HS-5 (cell line): ENCODE measurements around the gene ACIN1.

ENCODE experiments used
- DNase-seq: peaks from one replicate; pipeline ENCODE4 v3.0.0-alpha.2; 2012; ENCODE audit warnings: low read depth

Gene ACIN1

DNA sequence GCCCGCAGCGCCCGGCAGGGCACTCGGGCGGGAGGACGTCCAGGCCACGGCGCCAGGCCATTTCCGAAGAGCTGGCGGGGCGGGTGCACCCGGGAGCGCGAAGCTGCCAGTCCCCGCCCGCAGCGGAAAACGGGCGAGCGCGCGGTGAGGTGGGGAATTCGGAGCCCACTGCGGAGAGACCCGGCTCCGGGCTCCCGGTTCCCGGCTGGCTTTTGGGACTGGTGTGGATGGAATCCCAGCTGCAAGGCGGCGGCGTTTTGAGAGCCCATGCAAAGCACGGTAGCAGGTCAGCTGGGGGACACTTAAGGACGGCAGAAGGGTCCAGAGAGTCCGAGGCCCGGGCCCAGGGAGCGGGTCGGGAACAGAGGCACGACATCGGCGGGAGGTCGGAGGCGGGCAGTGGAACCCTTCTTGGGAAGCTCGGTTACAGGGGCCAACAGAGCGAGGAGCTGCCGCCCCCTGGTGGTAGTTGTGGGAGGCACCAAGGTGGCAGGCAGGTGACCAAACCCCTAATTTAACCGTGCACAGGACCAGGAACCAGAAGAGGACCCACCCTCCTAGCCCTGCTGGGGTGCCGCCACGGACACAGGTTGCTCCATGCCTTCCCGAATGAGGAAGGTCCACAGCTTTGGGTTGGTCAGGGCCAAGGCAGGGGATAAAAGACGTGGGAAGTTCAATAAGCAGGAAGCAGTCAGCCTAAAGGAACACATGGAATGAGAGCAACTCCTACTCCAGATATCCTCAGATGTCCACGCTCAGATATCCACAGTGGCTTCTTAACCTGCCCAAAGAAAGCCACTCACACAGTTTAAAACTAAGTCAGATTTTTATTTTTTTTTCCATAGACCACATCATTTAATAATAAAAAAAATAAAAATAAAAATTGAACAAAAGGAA is 36.9 kb downstream of the ACIN1 start:
- peak; percentile 51 for DNase-seq

DNA sequence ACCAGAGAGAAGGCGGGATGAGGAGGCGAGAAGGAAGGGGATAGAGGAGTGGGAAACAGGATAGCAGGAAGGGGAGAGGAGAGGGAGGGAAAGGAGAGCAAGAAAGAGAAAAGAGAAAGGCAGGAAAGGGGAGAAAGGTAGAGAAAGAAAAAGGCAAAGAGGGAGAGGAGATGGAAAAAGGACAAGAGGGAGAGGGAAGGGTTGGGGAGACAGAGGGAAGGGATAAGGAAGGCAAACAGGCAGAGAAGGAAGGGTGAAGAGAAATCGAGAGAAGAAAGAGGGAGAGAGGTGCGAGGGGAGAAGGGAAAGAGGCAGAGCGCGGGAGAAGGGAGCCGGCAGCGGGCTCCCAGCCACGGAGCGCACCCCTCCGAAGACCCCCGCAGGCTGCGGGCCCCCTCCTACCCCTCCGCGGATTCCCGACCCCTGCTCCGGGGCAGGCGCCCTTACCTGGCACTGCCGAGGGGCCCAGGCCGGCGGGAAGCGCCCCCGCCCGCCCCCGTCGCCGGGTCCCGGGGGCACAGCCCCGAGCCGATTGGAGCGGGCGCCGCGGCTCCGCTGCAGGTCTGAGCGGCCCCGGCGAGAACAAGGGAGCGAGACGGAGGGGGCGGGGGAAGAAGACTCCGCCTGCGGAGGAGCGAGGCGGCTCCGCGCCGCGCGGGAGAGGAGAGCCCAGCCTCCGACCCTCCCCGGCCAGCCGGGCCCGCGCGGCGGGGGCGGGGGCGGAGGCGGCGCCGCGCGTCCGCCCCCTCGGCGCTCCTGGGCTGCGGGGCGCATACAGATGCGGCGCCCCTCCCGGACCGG is 37.8 kb downstream of the ACIN1 start, which contains the start of gene CDH24:
TSS of gene CDH24 (minus strand) at position 565 of the 801 bp plus-strand sequence. CDS start 1,787 bp downstream, outside the sequence.
- DNase-seq = no peak

DNA sequence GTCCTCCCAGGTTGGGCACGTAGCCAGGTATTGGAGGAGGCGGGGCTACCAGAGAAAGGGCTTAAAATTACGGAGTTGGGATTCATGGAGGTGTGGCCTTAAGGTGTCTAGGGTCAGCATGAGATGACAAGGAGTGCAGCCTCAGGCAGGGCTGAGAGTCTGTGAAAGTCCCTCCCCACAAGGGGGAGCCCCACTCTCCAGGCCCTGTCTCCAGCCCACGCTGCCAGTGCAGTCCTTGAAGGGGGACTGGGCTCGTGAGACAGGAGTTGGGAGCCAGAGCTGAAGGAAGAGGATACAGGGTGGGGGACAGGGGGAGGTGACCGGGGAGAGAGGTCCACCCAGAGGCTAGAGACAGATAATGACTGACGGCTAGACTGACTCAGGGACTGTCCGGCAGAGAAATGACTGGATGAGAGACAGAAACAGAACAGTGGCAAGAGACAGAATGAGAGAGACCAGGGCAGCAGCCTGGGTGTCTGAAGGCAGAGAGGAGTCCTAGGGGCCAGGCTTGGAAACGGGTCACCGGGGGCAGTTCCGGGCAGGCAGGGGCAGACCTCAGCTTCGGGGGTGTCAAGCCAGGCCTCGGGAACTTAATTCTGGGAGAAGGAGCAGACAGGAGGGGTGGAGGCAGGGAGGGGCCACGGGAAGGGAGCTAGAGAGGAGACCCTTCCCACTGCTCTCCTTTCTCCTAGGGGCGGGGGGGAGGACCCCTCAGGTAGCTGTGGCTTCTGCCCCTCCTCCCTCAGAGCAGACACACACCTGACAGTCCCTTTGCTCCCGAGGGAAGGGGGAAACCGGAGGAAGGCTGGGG is 38.6 kb downstream of the ACIN1 start:
- no peak for DNase-seq

DNA sequence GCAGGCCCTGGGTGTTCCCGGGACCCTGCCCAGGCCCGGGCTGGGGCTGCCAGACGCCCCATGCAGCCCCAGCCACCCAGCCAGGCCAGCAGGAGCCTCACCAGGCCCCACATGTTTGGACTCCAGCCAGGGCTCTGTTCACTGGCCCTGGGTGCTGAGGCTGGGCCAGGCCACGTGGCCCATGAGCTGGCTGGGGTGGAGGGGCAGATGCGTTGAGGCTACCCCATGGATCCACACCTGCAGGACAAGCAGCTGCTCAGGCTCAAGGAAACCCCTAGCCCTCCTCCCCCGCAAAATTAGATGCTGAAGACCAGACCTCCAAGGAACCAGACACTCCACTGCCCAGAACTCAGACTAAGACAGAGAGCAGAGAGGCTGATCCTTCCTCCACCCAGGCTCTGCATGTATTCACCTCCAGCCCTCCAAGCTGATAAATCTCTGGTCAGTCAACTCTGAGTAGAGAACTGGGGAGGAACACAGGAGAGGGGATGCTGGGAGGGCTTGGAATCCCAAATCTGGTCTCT is 39.3 kb downstream of the ACIN1 start:
- DNase-seq = no peak

DNA sequence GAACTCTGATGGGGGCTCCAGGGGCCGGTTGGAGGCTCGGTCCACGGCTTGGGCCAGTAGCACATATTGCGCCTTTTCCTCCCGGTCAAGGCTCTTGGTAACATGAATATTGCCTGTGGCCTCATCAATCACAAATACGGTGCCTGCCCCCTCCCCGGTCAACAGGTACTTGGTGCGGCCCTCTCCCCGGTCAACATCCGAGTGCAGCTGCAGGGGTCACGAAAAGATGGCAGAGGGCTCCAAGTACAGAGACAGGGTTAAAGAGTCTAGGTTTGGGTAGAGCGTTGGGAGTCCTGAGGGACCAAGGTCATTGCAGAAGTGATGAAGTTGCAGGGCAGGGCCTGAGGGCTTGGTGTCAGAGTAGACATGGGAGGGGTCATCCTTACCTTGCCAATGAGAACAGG is 39.8 kb downstream of the ACIN1 start:
- DNase-seq = no peak

DNA sequence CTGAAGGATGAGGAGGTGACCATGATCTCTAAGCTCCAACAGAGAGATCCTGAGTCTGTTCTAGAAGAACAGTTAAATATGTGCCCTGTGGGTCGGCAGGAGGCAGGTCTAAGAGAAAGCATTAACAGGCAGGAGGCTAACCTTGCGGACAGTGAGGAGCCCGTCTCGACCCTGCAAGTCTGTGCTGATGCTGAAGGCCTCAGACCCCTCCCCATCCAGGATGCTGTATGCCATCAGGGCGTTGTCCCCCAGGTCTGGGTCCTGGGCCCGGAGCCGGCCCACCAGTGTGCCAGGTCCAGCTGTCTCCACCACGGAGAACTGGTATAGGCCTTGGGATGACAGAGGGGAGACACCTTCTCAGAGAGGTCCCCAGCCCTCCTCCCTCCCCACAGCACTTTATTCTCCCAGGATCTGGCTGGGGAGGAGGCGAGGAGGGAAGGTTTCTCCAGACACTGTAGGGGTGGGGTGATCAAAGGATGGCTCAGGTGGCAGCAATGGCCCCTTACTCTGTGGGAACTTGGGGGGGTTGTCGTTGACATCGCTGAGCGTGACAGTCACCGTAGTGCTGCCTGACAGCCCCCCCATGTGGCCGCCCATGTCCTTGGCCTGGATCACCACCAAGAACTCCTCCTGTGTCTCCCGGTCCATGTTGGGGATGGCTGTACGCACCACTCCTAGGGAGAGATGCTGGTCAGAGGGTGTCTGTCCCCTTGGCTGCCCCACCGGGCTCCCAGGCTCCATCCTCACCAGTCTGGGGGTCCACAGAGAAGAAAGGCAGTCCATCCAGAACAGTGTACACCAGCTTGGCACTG is 40.7 kb downstream of the ACIN1 start:
- no peak for DNase-seq

DNA sequence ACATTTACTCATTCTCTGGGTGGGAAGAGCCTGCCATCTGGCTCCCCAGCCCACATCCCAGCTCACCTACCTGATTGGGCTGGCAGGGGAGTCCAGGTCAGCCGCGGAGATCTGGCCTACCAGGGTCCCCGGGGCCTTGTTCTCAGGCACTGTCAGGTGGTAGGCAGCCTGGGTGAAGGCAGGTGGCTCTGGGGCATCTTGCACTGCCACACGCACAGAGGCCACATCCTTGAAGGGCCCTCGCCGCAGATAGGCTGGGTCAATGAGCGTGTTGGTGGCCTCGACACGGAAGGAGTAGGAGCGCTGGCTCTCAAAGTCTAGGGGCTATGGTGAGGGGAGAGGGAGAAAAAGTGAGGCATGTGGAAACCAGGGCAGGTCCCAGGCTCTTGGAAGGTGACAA is 41.5 kb downstream of the ACIN1 start:
- DNase-seq = no peak

DNA sequence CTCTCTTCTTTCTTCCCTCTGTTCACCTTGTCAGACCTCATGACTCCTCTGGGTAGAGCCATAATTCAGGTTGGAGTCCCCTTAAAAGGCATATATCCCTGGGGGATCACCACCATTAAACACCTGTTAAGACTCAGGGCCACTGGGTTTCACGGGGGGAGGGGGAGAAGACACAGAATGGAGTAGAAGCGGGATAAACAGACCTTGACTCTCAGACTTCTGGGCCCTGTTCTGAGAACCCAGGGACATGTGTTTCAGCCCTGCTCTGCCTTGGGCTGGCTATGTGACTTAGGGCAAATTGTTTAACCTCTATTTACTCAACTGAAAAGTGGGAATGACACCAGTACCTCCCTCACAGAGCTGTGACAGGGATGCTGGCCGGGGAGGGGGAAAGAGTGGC is 42.3 kb downstream of the ACIN1 start:
- DNase-seq = no peak

DNA sequence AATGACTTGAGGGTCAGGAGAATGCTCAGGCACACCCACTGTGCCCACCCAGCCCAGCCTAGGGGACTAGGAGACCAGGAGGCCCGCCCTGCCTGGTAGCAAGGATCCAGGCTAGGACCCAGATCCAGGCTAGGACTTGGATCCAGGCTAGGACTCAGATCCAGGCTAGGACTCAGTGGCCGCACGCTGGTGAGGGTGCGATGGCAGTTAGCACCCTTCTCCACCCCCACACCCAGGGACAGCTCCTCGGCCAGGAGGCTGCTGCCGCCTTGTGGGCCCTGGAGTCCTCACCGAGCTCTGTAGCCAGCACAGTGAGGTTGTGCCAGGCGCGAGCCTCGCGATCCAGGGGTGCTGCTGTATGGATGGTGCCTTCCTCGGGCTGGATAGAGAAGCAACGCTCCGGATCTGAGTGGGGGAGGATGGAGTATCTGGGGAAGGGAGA is 42.7 kb downstream of the ACIN1 start:
- DNase-seq = no peak

DNA sequence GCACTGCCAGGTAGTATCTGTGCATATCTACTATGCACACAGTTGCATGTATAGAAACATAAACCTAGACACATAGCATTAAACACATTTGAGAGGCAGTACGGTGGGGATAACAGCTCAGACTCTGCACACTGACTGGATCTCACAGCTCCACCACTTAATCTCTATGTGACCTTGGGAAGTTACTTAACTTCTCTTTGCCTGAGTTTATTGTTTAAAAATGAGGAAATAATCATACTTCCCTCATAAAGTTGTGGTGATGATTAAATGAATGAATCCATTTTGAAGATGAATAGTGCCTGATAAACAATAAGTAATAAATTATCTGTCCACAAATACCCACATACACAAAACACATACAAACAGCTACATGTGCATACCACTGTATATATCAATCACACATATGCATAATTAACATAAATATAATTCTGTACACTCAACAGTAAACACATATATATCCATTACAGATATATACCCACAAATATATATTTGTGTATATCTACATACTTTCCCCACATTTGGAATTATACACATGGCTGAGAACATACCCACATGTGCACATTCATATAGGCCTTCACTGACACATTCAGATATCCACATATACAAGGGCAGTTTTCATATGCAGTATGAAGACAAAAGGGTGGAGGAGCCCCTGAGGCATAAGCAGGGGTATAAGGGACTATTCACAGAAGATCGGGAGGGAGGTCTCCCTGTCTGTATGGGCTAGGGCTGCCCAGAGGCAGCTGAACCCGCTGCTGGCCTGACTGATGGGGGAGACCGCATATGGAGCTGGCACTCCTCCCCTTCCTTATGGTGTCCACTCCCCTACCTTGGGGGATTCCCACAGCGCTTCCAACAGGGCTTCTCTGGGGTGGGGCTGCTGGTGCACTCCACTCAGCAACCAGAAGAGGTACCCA is 43.5 kb downstream of the ACIN1 start:
- no peak for DNase-seq

DNA sequence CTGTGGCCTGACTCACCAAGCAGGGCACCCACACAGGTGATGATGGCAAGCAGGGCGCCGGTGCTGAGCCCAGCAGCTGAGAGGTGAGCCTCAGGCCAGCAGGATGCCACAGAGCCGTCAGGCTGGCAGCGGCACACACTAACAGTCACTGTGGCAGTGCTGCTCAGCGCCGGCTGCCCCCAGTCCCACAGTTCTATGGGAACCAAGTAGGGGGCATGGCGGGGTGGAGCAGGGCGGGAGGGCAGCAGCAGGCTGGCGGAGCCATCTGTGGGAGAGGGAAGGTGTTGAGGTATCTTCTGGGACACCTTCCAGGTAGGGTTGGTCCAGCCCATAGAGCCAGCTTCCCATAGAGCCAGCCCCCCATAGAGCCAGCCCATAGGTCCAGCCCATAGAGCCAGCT is 45.9 kb downstream of the ACIN1 start:
- DNase-seq = no peak

DNA sequence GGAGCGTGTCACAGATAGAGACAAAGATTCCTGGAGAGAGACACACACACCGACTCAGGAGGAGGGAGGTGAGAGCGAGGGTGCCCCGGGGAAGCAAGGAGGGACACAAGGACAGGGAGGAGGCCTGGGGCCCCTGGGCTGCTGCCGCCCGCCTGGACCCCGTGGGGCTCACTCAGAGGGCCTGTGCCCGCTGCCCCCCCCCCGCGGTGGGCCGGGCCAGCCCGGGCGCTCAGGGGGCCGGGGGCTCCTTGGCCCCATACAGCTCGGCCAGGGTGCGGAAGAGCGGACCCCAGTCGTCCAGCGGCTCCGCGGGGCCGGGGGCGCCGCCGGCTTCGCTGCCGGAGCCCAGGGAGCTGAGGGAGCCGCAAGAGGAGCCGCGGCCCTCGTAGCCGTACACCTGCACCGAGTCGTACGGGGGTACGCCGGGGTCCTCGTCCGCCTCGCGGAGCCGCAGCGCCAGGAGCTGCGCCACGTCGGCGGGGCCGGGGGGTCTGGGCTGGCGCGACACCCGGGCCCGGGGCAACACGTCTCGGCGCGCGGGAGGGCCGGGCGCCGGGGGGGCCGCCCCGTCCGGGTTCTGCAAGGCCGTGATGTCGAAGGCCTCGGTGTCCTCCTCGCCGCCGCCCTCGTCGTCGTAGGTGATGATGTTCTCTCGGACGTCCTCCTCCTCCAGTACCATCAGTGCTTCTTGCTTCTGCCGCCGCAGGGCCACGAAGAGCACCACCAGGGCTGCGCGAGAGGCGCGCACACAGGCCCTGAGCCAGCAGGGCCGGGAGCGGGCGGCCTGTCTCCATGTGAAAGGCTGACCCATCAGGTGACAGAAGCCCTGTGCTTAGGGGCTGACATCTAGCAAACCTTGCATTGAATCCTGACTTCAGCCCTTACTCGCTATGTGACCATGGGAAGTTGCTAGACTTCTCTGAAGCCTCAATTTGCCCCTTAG is 46.9 kb downstream of the ACIN1 start:
- DNase-seq = no peak

DNA sequence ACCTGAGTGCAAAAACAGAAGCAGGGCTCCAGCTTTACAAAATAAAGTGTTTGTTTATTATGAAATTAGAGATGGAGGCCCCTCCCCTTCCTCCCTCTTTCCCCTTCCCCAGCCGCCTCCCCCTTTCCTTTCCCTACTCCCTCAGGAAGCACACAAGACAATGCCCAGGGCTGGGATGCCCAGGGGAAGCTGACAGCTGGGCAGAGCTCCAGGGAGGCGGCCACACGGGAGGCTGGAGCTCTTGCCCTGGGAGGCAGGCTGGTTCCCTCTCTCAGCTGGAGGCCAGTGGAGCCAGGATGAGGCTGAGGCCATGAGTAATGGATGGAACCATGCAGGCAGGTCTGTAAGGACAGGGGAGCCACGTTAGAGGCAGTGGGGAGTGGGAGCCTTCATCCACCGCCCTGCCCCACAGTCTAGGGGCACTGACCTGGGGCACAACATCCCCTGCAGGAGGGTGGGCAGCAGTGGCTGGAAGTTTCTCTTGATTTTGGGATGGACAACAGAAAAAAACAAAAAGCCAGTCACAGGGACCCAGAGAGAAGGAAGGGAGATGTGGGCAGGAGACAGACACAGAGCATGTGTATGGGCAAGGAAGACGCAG is 47.8 kb downstream of the ACIN1 start:
- no peak for DNase-seq

DNA sequence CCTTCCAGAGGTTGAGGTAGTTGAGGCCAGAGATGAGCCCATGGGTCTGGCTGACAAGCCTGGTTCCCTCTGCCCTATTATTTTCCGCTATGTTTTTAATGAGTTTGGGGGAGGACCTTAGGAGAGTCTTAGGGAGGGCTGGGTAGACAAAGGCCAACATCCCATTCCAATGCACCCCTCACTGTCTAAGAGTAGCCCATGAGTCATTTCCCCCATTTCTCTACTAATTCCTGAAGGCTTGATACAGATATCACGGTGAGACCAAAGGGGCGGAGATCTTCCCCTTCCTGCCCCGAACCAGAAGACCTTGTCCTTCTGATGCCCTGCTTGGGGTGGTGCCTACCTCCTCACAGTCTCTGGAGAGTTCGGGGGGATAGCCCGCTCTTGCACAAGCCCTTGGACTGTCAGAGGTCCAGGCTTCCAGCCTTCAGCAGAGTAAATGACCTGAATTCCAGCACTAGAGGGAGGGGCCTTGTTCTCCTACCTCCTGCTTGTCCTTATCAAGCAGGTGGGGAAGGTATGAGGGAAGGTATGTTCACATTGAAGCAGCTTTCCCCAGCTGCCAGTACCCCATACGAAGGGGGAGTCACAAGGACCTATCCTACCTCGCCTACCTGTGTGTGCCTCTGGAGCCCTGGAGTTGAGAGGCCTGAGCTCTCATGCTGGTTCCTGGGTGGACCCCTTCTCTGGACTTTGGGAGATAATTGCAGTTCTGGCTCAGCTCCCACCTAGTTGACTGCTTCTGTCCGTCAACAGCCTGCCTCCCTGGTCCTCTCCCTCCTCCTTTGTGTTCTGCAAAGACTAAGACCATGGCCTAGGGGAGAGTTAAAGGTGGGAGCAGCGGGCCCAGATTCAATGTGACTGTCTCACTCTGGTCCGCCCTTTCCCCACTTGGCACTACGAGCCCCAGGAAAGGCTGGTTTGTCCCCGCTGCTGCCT is 49.2 kb downstream of the ACIN1 start:
- DNase-seq = no peak

DNA sequence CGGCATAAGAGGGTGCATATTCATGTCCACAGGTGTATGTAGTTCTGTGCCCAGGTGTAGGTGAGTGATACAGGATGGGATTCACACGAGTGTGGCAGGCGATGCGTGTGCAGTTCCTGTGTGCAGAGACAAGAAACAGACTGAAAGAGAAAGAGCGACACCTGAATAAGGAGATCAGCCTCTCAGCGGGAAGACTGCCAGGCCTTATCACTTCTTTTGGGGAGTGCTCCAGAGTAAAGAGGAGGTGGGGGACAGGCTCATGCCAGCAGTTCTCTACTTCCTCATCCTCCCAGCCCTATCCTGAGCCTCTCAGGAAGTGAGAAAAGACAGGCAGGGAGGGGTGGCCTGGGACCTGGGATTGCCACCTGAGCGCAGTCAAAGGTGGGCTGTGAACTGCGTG is 50.1 kb downstream of the ACIN1 start:
- DNase-seq = no peak

DNA sequence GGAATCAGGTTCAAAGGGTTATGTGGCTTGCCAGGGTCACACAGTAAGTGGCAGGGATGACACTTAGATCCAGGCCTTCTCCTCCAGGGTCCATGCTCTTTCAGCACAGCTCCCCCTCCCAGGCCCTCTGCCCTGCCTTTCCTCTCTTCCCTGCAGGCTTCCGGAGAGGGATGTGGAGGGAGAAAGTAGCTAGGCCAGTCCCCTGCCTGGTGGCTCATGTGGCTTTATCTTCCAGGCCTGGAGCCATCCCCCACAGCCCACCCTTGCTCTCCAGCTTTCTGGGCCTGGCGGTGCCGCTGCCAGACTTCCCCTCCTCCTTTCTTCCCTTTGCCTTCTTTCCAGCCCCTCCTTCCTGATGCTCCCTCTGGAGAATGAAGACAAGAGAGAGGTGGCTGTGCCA is 51.2 kb downstream of the ACIN1 start:
- DNase-seq = no peak

DNA sequence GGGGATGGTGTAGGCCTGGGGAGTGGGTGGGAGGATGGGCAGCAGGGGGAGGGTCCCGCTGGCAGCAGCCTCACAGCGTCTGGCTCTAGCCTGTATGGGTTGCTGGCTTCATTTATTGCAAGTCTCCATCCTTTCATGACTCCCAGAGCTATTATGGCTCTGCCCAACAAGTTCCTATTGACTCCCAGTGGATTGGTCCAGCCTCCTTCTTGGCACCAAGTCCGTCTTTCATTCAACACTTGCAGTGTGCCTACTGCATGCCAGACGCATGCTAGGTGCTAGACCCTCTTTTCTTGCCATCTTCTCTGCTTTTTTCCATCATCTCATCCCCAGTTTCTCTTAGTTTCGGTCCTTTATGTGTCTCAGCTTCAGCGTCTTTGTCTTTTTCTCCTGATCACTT is 51.8 kb downstream of the ACIN1 start:
- no peak for DNase-seq
